ENCODE results near the gene RALB. TPM values are rescaled to one million over a fixed set of nuclear protein-coding genes. Genes with fewer than 3 reads are reported as not detected.

The RALB gene
- total RNA-seq, 4 donors from 2014 or later = 41.5 to 59.1 (median 54.4) TPM

DNA sequence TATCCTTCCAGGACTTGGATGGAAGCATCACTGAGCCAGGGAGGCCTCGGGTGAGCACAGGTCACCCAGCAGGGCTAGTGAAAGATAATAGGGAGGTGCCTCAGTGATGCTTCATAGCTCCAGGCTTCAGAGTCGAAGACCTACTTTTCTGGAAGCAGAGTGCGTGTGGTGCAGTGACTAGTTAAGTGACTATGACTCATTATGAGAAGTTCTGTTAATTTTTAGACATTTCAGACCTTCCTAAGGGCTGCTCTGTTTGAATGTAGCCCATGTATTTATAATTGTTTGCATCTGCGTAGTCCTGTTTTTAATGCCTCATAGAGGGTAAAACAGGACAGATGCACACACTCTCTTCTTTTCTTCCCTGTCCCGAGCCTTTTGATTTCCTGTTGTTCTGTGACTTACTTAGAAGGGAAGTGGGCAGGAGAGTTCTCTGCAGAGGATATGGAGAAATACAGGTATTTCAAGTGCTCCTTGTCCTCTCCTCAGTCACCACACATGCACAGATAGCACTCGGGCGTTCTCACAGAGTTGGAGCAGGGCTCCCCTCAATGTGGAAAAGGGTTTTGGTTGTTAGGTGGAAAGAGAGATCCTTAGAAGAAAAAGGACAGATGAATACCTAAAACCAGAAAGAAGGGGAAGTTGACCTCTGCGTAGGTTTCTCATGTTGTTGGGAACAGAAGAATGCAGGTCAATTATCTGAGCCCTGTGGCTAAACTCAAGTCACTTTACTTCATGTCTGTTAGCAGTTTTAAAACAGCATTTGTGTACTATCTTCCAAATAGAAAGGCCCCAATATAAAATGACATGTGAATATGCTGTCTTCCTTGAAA lies 34.7 kb downstream of the RALB start:
- 77% methylated on average over 8 of the region's 8 CpGs for WGBS
- DNase-seq (ENCODE audit: extremely low spot score) = no peak
- H3K9me3 ChIP-seq = no peaks in the 10 kb centered on the region
- H3K27me3 ChIP-seq = no peaks in the 10 kb centered on the region
- no peak overlapping the region for H3K4me3 ChIP-seq
- intact Hi-C loops (cut with DNase I) = no loop called here
- TF ChIP-seq POLR2AphosphoS5 (IDR thresholded peaks at IDR 0.05) = no peak
- no peak for TF ChIP-seq POLR2A (IDR thresholded peaks at IDR 0.05; ENCODE audit: low read depth)
- TF ChIP-seq, protein P1, sequence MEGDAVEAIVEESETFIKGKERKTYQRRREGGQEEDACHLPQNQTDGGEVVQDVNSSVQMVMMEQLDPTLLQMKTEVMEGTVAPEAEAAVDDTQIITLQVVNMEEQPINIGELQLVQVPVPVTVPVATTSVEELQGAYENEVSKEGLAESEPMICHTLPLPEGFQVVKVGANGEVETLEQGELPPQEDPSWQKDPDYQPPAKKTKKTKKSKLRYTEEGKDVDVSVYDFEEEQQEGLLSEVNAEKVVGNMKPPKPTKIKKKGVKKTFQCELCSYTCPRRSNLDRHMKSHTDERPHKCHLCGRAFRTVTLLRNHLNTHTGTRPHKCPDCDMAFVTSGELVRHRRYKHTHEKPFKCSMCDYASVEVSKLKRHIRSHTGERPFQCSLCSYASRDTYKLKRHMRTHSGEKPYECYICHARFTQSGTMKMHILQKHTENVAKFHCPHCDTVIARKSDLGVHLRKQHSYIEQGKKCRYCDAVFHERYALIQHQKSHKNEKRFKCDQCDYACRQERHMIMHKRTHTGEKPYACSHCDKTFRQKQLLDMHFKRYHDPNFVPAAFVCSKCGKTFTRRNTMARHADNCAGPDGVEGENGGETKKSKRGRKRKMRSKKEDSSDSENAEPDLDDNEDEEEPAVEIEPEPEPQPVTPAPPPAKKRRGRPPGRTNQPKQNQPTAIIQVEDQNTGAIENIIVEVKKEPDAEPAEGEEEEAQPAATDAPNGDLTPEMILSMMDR (IDR thresholded peaks at IDR 0.05) = no peak
- TF ChIP-seq EP300 (IDR thresholded peaks at IDR 0.05) = no peak
- no peak overlapping the region for H3K27ac ChIP-seq (replicated peaks in 1 of 4)
- peaks cover 10 to 32% (median 18%) of the 10 kb centered on the region in 4 donors for H3K36me3 ChIP-seq
- peaks cover 4 to 14% (median 7%) of the 10 kb centered on the region in 4 donors for H3K4me1 ChIP-seq

DNA sequence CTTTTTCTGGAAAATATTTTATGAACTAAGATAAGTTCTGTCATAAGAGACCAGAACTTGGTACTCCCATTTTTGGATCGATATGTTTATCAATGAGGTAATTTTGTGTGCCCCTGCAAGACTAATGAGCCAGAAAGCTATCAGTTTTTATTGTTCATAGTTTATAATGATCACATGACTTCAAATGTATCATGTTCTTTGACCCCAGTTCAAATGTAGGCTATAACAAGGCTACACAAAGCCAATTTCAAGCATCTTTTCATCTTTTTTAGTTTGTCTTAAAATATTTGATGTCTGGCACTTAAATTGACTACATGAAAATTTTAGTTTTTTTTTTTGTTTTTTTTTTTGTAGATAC lies 35.3 kb downstream of the RALB start:
- Histone ChIP-seq H3K4me1 (peaks cover 4 to 14% (median 7%) of the 10 kb centered on the region in 4 donors), H3K9me3 (no peaks in the 10 kb centered on the region), H3K4me3 (no peak overlapping the region), H3K36me3 (peaks cover 12 to 35% (median 21%) of the 10 kb centered on the region in 4 donors), H3K27ac (replicated peaks in 1 of 4) (no peak overlapping the region), H3K27me3 (no peaks in the 10 kb centered on the region)
- DNase-seq (ENCODE audit: extremely low spot score) = no peak
- TF ChIP-seq, protein P1 (IDR thresholded peaks at IDR 0.05) = no peak
- TF ChIP-seq POLR2AphosphoS5 (IDR thresholded peaks at IDR 0.05) = no peak
- no peak for TF ChIP-seq POLR2A (IDR thresholded peaks at IDR 0.05; ENCODE audit: low read depth)
- no peak for TF ChIP-seq EP300 (IDR thresholded peaks at IDR 0.05)
- intact Hi-C loops (cut with DNase I) = no loop called here
- WGBS = 95% methylated on average over 1 of the region's 1 CpG

DNA sequence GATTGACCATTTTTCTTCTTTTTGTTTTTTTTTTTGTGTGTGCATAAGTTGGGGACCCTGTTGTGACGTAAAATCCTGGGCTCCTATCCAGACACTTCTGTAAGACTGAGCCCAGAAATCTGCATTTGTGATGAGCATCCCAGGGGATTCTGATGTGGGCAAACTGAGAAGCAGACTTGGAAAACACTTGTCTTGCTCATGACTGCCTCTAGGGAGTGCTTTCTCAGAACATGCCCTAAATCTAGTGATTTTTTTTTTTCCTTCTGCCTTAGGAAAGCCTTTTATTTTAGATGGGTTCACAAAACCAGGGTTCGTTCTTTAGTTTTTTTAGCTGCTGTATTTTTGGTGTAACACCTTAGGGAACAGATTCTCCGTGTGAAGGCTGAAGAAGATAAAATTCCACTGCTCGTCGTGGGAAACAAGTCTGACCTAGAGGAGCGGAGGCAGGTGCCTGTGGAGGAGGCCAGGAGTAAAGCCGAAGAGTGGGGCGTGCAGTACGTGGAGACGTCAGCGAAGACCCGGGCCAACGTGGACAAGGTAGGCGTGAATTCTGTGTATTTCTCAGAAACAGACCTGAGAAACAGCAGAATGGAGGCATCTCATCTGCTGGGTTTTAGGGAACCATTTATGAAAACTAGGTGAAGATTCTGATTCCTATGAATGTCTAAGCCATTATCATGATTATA lies 36.7 kb downstream of the RALB start:
- no peak for DNase-seq (ENCODE audit: extremely low spot score)
- TF ChIP-seq, protein P1 (IDR thresholded peaks at IDR 0.05) = no peak
- peaks cover 0 to 5% (median 2%) of the 10 kb centered on the region in 4 donors for H3K4me1 ChIP-seq
- H3K27ac ChIP-seq (replicated peaks in 1 of 4) = no peak overlapping the region
- no peaks in the 10 kb centered on the region for H3K9me3 ChIP-seq
- no peaks in the 10 kb centered on the region for H3K27me3 ChIP-seq
- H3K4me3 ChIP-seq = no peak overlapping the region
- WGBS = 94% methylated on average over 14 of the region's 14 CpGs
- intact Hi-C loops (cut with DNase I) = no loop called here
- peaks cover 19 to 49% (median 31%) of the 10 kb centered on the region in 4 donors for H3K36me3 ChIP-seq

DNA sequence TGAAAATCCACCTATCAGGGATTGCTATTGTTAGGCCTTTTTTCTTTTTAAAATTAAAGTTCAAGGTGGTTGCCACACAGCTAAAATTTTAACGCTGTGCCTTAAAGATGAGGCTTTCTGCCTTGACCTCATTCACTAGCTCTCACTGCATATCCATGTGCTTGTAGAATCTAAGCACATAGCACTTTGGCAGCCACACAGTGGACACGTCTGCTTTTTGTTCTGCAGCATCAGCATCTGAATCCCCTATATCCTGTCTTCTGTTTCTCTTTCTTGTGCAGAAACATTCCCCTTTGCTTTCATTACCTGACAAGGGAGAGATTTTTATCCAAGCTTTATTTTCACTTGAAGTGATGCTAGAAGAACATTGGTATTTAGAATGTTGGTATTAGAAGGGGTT lies 38.1 kb downstream of the RALB start:
- TF ChIP-seq POLR2AphosphoS5 (IDR thresholded peaks at IDR 0.05) (no peak), EP300 (IDR thresholded peaks at IDR 0.05) (no peak), POLR2A (IDR thresholded peaks at IDR 0.05; ENCODE audit: low read depth) (no peak)
- TF ChIP-seq, protein P1 (IDR thresholded peaks at IDR 0.05) = no peak
- intact Hi-C loops (cut with DNase I) = no loop called here
- H3K4me3 ChIP-seq = no peak overlapping the region
- H3K27me3 ChIP-seq = no peaks in the 10 kb centered on the region
- H3K36me3 ChIP-seq = peaks cover 23 to 61% (median 40%) of the 10 kb centered on the region in 4 donors
- H3K4me1 ChIP-seq = peaks cover 0 to 5% (median 2%) of the 10 kb centered on the region in 4 donors
- whole genome bisulfite sequencing = 64% methylated on average over 2 of the region's 2 CpGs
- no peak for DNase-seq (ENCODE audit: extremely low spot score)
- H3K27ac ChIP-seq (replicated peaks in 1 of 4) = no peak overlapping the region
- no peaks in the 10 kb centered on the region for H3K9me3 ChIP-seq

Data from esophagus muscularis mucosa (tissue), 4 donors.